Prostate gland (tissue), 2 donors: ENCODE measurements around the gene ITM2C. TPM values are rescaled to one million over a fixed set of nuclear protein-coding genes. Genes with fewer than 3 reads are reported as not detected.

Experiments used
- DNase-seq: peaks from one replicate; pipeline ENCODE4 v3.0.0-alpha.2; 2019; ENCODE audit warnings: low spot score
- H3K27ac ChIP-seq, 2 donors: fragments of 200-600 bp; sonication (generic); 2 replicates each; pipeline ENCODE4 v1.5.1; 2017 to 2019
- H3K27me3 ChIP-seq: fragments of 200-600 bp; sonication (generic); replicated peaks from 2 replicates; pipeline ENCODE4 v1.5.1; 2019; ENCODE audit not compliant: insufficient read depth
- H3K36me3 ChIP-seq, 2 donors: fragments of 200-600 bp; sonication (generic); 1 replicate in 1 of 2; 2 replicates in 1 of 2; pipeline versions ENCODE4 v1.5.1 to v1.8.1; 2017 to 2019
- H3K4me1 ChIP-seq: fragments of 200-600 bp; sonication (generic); replicated peaks from 2 replicates; pipeline ENCODE4 v1.5.1; 2019
- H3K4me3 ChIP-seq, 2 donors: fragments of 200-600 bp; sonication (generic); 2 replicates each; pipeline ENCODE4 v1.5.1; 2017 to 2019
- H3K9me3 ChIP-seq: fragments of 200-600 bp; sonication (generic); 2 replicates; pipeline ENCODE4 v1.5.1; 2017
- CTCF ChIP-seq, 4 experiments: fragments of 200-600 bp in 2 of 4; fragments of 450-650 bp in 2 of 4; sonication (generic) in 2 of 4; IDR thresholded peaks; 1 replicate in 3 of 4; 2 replicates in 1 of 4; pipeline ENCODE4 v1.5.1; 2016 to 2019; ENCODE audit warnings: antibody characterized with exemption in 4 of 4, mild to moderate bottlenecking in 2 of 4, moderate library complexity in 2 of 4
- POLR2A ChIP-seq: fragments of 450-650 bp; IDR thresholded peaks from one replicate; pipeline ENCODE4 v1.6.1; 2016; ENCODE audit warnings: antibody characterized with exemption, mild to moderate bottlenecking
- POLR2AphosphoS5 ChIP-seq: sonication (generic); formaldehyde crosslinking; IDR thresholded peaks from one replicate; pipeline ENCODE4 v1.6.1; 2017; ENCODE audit warnings: antibody characterized with exemption
- WGBS: methylation state at CpG from one replicate; pipeline ENCODE4 v1.1.5; 2018; 5-methylcytosine and 5-hydroxymethylcytosine counted together
- intact Hi-C: fragments of 100-400 bp; cut with DNase I; formaldehyde crosslinking; loops from one replicate; pipeline ENCODE4 v1.14.2; 2022
- total RNA-seq, 2 donors: library from RNA; depleted of rRNA; stranded (reverse); fragments of >200 nt; gene quantifications; one replicate each; pipeline ENCODE4 v1.1.0, GENCODE V29; 2016

ITM2C gene
- total RNA-seq, 2 donors from 2014 or later: 104 to 137 TPM

GRCh38 chr2:230877759-230878598 lies 13.2 kb downstream of the ITM2C start:
- H3K4me1 ChIP-seq: no peaks in the 10 kb centered on the region
- intact Hi-C loops: no loop called here
- no peaks in the 10 kb centered on the region for H3K9me3 ChIP-seq
- H3K27ac ChIP-seq: no peak overlapping the region
- 75% methylated on average over 20 of the region's 20 CpGs for WGBS
- TF ChIP-seq POLR2A: no peak
- no peak for TF ChIP-seq POLR2AphosphoS5
- no peak for TF ChIP-seq CTCF (IDR thresholded peaks at IDR 0.05)
- no peaks in the 10 kb centered on the region for H3K27me3 ChIP-seq
- H3K4me3 ChIP-seq: no peak overlapping the region
- no peak for DNase-seq
- peaks cover 3 to 5% of the 10 kb centered on the region in 2 donors for H3K36me3 ChIP-seq

- whole genome bisulfite sequencing: 68% methylated on average over 10 of the region's 10 CpGs
- TF ChIP-seq CTCF (IDR thresholded peaks at IDR 0.05) (no peak), POLR2AphosphoS5 (no peak)
Observed at GRCh38 chr2:230878599-230879188, 14.0 kb downstream of the ITM2C start.

GRCh38 chr2:230879271-230879882 lies 14.6 kb downstream of the ITM2C start:
- Histone ChIP-seq H3K27ac (no peak overlapping the region), H3K36me3 (peaks cover 3 to 5% of the 10 kb centered on the region in 2 donors), H3K27me3 (no peaks in the 10 kb centered on the region), H3K9me3 (no peaks in the 10 kb centered on the region), H3K4me1 (no peaks in the 10 kb centered on the region), H3K4me3 (no peak overlapping the region)
- no peak for DNase-seq
- 58% methylated on average over 11 of the region's 11 CpGs for WGBS
- TF ChIP-seq POLR2A: no peak
- TF ChIP-seq CTCF (IDR thresholded peaks at IDR 0.05): no peak
- no peak for TF ChIP-seq POLR2AphosphoS5
- intact Hi-C loops: no loop called here

More at GRCh38 chr2:230878599-230879188, 14.0 kb downstream of the ITM2C start:
- no peak overlapping the region for H3K4me3 ChIP-seq
- H3K9me3 ChIP-seq: no peaks in the 10 kb centered on the region
- no peak overlapping the region for H3K27ac ChIP-seq
- DNase-seq: no peak
- H3K4me1 ChIP-seq: no peaks in the 10 kb centered on the region
- H3K36me3 ChIP-seq: peaks cover 3 to 5% of the 10 kb centered on the region in 2 donors
- no peaks in the 10 kb centered on the region for H3K27me3 ChIP-seq
- intact Hi-C loops: no loop called here

GRCh38 chr2:230879891-230880290 lies 15.1 kb downstream of the ITM2C start:
- H3K4me3 ChIP-seq: no peak overlapping the region
- 81% methylated on average over 9 of the region's 9 CpGs for WGBS
- no peaks in the 10 kb centered on the region for H3K4me1 ChIP-seq
- intact Hi-C loops: no loop called here
- no peak overlapping the region for H3K27ac ChIP-seq
- TF ChIP-seq POLR2AphosphoS5 (no peak), POLR2A (no peak), CTCF (IDR thresholded peaks at IDR 0.05) (no peak)
- no peak for DNase-seq
- no peaks in the 10 kb centered on the region for H3K27me3 ChIP-seq
- H3K36me3 ChIP-seq: peaks cover 3 to 5% of the 10 kb centered on the region in 2 donors
- H3K9me3 ChIP-seq: no peaks in the 10 kb centered on the region
